IgD-negative memory B cell (primary cell): ENCODE measurements around the gene C2orf78. TPM values are rescaled to one million over a fixed set of nuclear protein-coding genes. Genes with fewer than 3 reads are reported as not detected.
"Not testable (repeated sequence)": the region's sequence is repeated elsewhere in the genome, so short reads cannot be mapped to it uniquely, and the experiment has no call there.

ENCODE experiments used
- H3K27ac Mint-ChIP-seq, 3 donors: one replicate each; pipeline ENCODE4 v1.8.0; 2020 to 2022; ENCODE audit warnings: mild to moderate bottlenecking in 3 of 3, mixed read lengths in 3 of 3, moderate library complexity in 1 of 3
- H3K27me3 Mint-ChIP-seq: one replicate; pipeline ENCODE4 v1.8.0; 2021; ENCODE audit warnings: mixed read lengths
- H3K36me3 Mint-ChIP-seq: one replicate; pipeline ENCODE4 v1.8.0; 2020; ENCODE audit warnings: mild to moderate bottlenecking, mixed read lengths
- H3K4me1 Mint-ChIP-seq, 3 donors: one replicate each; pipeline ENCODE4 v1.8.0; 2020 to 2022; ENCODE audit warnings: mixed read lengths in 3 of 3, mild to moderate bottlenecking in 1 of 3
- H3K4me3 Mint-ChIP-seq, 4 donors: one replicate each; pipeline ENCODE4 v1.8.0; 2020 to 2022; ENCODE audit warnings: mild to moderate bottlenecking in 4 of 4, mixed read lengths in 4 of 4, moderate library complexity in 3 of 4
- H3K9me3 Mint-ChIP-seq, 3 donors: one replicate each; pipeline ENCODE4 v1.8.0; 2020 to 2021; ENCODE audit warnings: mixed read lengths in 3 of 3, mild to moderate bottlenecking in 1 of 3
- polyA plus RNA-seq: library from polyadenylated mRNA; unstranded; fragments of 300-500 nt; fragmentation: Illumina TruSeq; gene quantifications from one replicate; pipeline ENCODE4 v1.2.3, GENCODE V29; 2021

Gene C2orf78
- polyA plus RNA-seq, 1 donor from 2014 or later = not detected

DNA sequence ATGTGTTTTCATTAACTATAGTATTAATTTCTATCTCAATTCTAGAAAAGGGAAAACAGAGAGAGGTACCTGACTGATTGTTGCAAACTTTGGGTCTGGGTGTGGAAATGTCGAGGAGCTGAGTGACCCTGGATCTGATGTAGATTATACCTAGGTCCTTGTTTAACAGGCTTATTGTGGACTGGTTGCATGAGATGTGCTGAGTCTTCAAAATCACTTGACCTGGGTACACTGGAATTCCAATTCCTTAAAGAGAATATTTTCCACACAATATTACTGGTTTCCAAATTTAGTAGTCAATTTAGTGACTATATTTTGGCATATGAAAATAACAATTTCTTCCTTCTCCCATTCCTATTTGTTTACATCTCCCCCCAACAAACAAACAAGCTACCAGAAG lies 17.6 kb upstream of the C2orf78 start:
- H3K27ac Mint-ChIP-seq = no peak overlapping the region
- peaks cover 0 to 10% (median 10%) of the 10 kb centered on the region in 3 donors for H3K4me1 Mint-ChIP-seq
- H3K36me3 Mint-ChIP-seq = peaks cover 14% of the 10 kb centered on the region
- no peak overlapping the region for H3K4me3 Mint-ChIP-seq
- no peaks in the 10 kb centered on the region for H3K9me3 Mint-ChIP-seq
- no peaks in the 10 kb centered on the region for H3K27me3 Mint-ChIP-seq

DNA sequence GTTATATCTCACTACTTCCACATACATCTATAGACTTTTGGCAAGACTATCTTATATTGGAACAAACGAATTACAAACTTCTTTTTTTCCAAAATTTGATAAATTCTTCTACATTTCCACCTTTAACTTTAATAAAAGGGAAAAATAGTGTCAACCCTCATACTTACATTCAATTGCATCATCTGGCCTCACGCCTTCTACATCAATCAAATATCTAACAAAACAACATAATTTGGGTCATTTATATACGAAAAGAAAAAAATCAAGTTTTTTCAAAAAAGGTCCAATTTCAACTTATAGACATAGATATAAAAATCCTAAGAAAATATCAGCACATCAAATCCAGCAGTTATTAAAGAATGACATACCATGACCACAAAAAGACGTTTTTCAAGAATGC lies 17.0 kb upstream of the C2orf78 start:
- H3K4me3 Mint-ChIP-seq = no peak overlapping the region
- peaks cover 13% of the 10 kb centered on the region for H3K36me3 Mint-ChIP-seq
- no peaks in the 10 kb centered on the region for H3K9me3 Mint-ChIP-seq
- no peak overlapping the region for H3K27ac Mint-ChIP-seq
- no peaks in the 10 kb centered on the region for H3K27me3 Mint-ChIP-seq
- peaks cover under 1 to 10% (median 10%) of the 10 kb centered on the region in 3 donors for H3K4me1 Mint-ChIP-seq

DNA sequence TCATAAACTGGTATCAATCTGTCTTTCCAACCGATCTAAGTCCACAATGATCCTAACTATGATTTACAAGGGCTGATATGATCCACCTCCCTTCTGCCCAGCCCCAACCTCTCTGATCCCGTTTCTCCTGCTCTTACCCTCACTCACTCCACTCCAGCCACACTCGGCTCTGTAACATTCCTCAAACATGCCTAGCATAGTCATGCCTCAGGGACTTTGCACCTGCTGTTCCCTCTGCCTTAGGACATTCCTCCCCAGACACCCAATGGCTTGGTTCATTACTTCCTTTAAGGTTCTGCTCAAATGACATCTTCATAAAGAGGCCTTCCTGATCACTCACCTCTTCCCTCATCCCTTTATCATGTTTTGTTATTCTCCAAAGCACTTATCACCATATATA lies 13.3 kb upstream of the C2orf78 start:
- no peak overlapping the region for H3K27ac Mint-ChIP-seq
- H3K27me3 Mint-ChIP-seq = no peaks in the 10 kb centered on the region
- H3K9me3 Mint-ChIP-seq = no peaks in the 10 kb centered on the region
- peaks cover 3 to 10% (median 10%) of the 10 kb centered on the region in 3 donors for H3K4me1 Mint-ChIP-seq
- no peak overlapping the region for H3K4me3 Mint-ChIP-seq
- H3K36me3 Mint-ChIP-seq = peaks cover 19% of the 10 kb centered on the region

DNA sequence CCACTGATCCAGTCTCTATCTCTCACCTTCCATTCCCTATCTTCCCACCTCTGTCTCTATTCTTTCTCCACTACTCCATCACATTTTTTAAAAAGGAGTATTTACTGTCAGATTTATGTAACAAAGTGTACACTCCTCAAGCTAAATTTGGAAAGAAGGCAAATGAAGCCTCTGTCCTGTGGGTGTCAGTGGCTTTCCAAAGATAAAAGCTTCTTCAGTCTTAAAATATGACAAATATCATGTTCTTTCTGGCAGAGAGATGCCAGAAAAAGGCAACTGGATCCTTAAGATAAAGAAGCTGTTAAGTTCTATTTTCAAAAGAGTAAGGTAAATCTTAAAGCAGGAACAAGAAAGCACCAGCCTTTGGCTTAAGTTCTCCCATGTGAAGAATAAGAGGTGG lies 11.2 kb upstream of the C2orf78 start:
- Mint-ChIP-seq H3K4me1 (peaks cover 5 to 17% (median 10%) of the 10 kb centered on the region in 3 donors), H3K36me3 (peaks cover 16% of the 10 kb centered on the region)

DNA sequence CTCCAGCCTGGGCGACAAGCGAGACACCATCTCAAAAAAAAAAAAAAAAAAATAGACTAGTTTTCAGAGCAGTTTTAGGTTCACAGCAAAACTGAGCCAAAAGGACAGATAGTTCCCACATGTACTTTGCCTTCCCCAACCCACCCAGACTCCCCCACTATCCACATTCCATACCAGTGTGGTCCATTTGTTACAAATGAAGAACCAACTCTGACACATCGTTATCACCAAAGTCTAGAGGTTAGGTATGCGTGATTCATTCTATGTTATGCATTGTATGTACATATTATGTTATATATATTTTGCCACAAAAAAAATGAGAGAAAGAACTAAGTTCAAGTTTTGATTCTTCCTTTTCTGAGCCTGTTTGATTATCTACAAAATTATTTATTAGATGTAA lies 7.6 kb upstream of the C2orf78 start:
- Mint-ChIP-seq H3K9me3 (no peaks in the 10 kb centered on the region), H3K36me3 (peaks cover 6% of the 10 kb centered on the region), H3K27me3 (no peaks in the 10 kb centered on the region), H3K4me1 (peaks cover 12 to 18% (median 13%) of the 10 kb centered on the region in 3 donors), H3K27ac (no peak overlapping the region), H3K4me3 (no peak overlapping the region)

More for the DNA sequence above, 11.2 kb upstream of the C2orf78 start:
- Mint-ChIP-seq H3K9me3 (no peaks in the 10 kb centered on the region), H3K4me3 (no peak overlapping the region), H3K27me3 (no peaks in the 10 kb centered on the region), H3K27ac (no peak overlapping the region)

DNA sequence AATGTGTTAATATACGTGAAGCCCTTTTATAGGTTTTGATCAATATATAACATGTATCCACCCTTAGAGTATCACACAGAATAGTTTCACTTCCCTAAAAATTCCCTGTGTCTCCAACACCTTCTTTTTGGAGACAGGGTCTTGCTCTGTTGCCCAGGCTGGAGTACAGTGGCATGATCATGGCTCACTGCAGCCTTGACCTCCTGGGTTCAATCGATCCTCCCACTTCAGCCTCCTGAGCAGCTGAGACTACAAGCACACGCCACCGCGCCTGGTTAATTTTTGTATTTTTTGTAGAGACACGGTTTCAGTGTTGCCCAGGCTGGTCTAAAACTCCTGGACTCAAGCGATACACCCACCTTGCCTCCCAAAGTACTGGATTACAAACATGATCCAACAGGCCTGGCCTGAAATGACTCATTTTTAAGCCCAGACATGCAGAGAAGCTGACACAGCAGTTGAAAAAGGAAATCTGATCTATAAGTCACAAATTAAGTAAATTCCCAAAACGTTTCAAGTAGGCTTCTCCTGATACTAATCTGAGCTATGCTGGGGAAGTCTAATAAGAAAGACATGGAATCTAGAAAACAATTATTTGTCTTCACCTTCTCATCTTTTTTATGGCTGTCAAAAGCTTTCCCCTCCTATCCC lies 7.0 kb upstream of the C2orf78 start:
- H3K27ac Mint-ChIP-seq = no peak overlapping the region
- H3K36me3 Mint-ChIP-seq = peaks cover 6% of the 10 kb centered on the region
- no peaks in the 10 kb centered on the region for H3K27me3 Mint-ChIP-seq
- H3K4me3 Mint-ChIP-seq = peak overlapping the region in 1 of 4 donors; percentile 74
- H3K4me1 Mint-ChIP-seq = peaks cover 12 to 18% (median 13%) of the 10 kb centered on the region in 3 donors
- no peaks in the 10 kb centered on the region for H3K9me3 Mint-ChIP-seq

DNA sequence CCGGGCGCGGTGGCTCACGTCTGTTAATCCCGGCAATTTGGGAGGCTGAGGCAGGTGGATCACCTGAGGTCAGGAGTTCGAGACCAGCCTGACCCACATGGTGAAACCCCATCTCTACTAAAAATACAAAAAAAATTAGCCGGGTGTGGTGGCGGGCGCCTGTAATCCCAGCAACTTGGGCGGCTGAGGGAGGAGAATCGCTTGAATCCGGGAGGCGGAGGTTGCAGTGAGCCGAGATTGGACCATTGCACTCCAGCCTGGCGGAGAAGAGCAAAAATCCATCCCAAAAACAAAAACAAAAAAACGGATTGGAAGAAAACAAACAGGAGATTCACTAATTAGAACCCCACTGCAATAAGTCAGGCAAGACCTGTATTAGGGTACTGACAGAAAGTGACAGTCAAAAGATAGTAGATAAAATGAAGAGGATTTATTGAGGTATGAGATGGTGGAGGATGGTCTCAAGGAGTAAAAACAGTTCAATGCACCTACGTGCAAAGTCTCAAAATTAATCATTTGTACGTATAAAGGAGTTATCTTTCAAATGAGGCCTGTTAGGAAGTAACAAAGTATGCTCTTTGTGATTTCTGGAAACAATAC lies 5.0 kb upstream of the C2orf78 start:
- peaks cover 12 to 18% (median 12%) of the 10 kb centered on the region in 3 donors for H3K4me1 Mint-ChIP-seq
- peak overlapping the region; percentile 96 to 99 (median 96) for H3K4me3 Mint-ChIP-seq
- peak overlapping the region; percentile 84 to 99 (median 95) for H3K27ac Mint-ChIP-seq
- H3K36me3 Mint-ChIP-seq, H3K9me3 Mint-ChIP-seq, H3K27me3 Mint-ChIP-seq: not testable (repeated sequence)

DNA sequence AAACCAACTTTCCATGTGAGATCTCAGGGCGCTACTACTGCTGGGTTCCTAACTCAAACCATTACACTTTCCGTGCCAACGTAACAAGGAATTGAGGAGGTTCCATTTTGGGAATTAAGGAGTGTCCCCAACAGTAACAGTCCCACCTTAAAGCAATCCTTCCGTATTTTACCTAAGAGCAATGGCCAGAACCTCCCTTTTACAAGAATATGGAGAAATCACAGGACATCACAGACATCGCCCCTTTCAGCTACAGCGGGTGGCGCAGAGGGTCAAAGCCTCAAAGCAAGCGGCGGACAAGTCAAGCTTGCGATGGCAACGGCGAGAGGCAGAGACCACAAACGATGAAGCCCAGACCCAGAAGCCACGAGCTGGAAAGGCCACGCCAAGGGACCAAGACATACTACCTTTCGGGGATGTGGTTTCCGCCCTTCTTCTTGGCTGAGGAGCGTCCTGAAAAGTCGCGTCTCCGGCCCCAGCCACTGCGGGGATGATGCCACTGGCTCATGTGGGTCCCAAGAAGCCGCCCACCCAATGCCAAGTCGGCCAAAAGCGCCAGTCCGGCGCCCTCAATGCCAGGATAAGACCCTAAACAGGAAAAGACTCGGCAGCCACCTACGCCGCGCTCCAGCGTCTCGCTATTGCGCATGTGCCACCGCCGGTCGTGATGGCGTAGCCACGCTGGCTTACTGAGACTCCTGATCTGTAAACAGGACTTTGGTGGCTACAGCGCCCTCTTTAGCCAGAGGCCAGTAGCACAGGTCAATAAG lies 4.3 kb upstream of the C2orf78 start, which contains the start of gene DUSP11:
TSS of gene DUSP11 (minus strand) at position 637 of the 770 bp plus-strand sequence. CDS start at position 508, 129 bp downstream.
- no peaks in the 10 kb centered on the region for H3K27me3 Mint-ChIP-seq
- H3K4me1 Mint-ChIP-seq = peaks cover 10 to 18% (median 12%) of the 10 kb centered on the region in 3 donors
- H3K36me3 Mint-ChIP-seq = no peaks in the 10 kb centered on the region
- peak within 1 kb of the TSS; percentile 96 to 99 (median 96) for H3K4me3 Mint-ChIP-seq
- H3K9me3 Mint-ChIP-seq = no peaks in the 10 kb centered on the region
- peak within 1 kb of the TSS; percentile 84 to 99 (median 95) for H3K27ac Mint-ChIP-seq

DNA sequence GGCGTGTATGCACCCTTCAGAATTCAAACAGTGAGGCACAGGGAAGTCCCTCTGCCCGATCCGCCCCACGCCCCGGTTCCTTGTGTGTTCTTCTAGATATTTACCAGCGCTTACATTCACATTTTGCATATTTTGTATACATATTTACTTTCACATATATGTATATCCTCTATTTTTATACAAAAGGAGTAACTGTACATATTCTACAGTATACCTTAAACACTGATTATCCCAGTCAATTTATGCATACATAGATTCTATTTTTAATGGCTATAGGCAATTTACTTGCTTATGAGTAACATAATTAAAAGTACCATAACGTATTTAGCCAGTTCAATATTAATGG lies 3.8 kb upstream of the C2orf78 start:
- peak overlapping the region; percentile 96 to 99 (median 96) for H3K4me3 Mint-ChIP-seq
- peak overlapping the region; percentile 84 to 99 (median 95) for H3K27ac Mint-ChIP-seq
- no peaks in the 10 kb centered on the region for H3K36me3 Mint-ChIP-seq
- peaks cover 10 to 18% (median 12%) of the 10 kb centered on the region in 3 donors for H3K4me1 Mint-ChIP-seq
- no peaks in the 10 kb centered on the region for H3K27me3 Mint-ChIP-seq
- H3K9me3 Mint-ChIP-seq = no peaks in the 10 kb centered on the region

DNA sequence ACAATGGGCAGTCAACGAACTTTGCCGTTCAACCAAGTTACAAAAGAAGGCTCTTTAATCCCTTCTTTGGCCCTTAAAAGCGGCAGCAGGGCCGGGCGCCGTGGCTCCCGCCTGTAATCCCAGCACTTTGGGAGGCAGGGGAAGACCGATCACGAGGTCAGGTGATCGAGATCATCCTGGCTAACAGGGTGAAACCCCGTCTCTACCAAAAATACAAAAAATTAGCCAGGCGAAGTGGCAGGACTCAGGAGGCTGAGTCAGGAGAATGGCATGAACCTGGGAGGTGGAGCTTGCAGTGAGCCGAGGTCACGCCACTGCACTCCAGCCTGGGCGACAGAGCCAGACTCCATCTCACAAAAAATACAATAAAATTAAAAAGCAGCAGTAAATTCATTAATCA lies 581 bp upstream of the C2orf78 start:
- not testable (repeated sequence) for H3K27ac Mint-ChIP-seq, H3K4me3 Mint-ChIP-seq, H3K9me3 Mint-ChIP-seq

DNA sequence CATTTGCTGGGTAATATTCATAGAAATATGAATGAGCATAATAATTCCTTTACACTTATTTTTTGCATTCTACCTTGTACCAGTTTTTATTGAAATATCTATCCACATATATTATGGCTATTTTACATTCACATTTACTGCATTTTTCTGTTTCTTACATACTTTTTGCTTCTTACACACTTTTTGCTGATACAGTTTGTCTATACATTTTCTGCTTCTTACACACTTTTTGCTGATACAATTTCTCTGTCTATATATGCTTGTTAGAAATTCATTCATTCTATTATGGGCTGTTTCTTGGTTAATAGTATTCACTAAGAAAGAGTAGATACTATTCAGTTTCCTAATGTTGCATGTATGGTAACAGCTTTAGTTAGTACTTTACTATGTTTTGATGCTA lies 27.9 kb downstream of the C2orf78 start:
- Mint-ChIP-seq H3K27me3 (peaks cover 2% of the 10 kb centered on the region), H3K4me1 (no peaks in the 10 kb centered on the region), H3K9me3 (no peaks in the 10 kb centered on the region), H3K36me3 (no peaks in the 10 kb centered on the region), H3K27ac (no peak overlapping the region), H3K4me3 (no peak overlapping the region)

More for the DNA sequence above, 581 bp upstream of the C2orf78 start:
- not testable (repeated sequence) for H3K27me3 Mint-ChIP-seq, H3K4me1 Mint-ChIP-seq, H3K36me3 Mint-ChIP-seq

DNA sequence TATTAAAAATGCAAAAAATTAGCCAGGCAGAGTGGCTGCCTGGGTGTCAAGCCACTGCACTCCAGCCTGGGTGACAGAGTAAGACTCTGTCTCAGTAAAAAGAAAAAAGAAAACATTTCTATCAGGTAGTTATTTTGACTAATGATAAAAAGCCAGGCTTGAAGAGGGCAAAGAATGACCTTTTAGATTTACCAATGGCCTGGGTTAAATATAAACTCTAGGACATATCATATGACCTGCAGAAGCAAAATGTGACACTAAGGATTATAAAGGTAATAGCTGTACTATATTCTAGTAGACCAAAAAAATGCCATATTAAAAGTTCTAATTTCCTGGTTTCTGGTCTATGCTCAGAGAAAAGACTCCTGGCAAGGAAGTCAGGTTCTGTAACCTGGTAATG lies 28.7 kb downstream of the C2orf78 start:
- H3K4me1 Mint-ChIP-seq = no peaks in the 10 kb centered on the region
- H3K27me3 Mint-ChIP-seq = peaks cover 2% of the 10 kb centered on the region
- no peaks in the 10 kb centered on the region for H3K36me3 Mint-ChIP-seq
- H3K4me3 Mint-ChIP-seq = no peak overlapping the region
- no peaks in the 10 kb centered on the region for H3K9me3 Mint-ChIP-seq
- no peak overlapping the region for H3K27ac Mint-ChIP-seq

DNA sequence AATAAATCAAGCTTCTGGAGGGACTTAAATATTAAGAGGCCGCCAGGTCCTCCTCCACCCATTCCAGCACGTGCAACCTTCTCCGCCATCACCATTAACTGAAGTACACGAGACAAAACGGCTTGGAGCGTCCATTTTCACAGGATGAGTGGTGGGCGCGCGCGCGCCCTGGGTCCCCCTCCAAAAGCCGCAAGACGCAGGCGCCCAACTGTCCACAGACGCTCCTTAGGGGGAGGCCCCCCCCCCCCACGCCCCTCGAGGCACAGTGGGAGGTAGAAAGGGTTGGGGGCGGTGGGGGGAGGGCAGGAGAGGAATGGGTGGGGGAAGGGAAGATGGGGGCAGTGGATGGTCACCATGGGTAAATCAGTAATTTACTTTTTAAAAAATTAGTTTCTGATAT lies 34.3 kb downstream of the C2orf78 start:
- Mint-ChIP-seq H3K27me3 (peaks cover 2% of the 10 kb centered on the region), H3K4me1 (peaks cover 8 to 13% (median 10%) of the 10 kb centered on the region in 3 donors), H3K27ac (no peak overlapping the region), H3K9me3 (no peaks in the 10 kb centered on the region), H3K4me3 (no peak overlapping the region), H3K36me3 (no peaks in the 10 kb centered on the region)

DNA sequence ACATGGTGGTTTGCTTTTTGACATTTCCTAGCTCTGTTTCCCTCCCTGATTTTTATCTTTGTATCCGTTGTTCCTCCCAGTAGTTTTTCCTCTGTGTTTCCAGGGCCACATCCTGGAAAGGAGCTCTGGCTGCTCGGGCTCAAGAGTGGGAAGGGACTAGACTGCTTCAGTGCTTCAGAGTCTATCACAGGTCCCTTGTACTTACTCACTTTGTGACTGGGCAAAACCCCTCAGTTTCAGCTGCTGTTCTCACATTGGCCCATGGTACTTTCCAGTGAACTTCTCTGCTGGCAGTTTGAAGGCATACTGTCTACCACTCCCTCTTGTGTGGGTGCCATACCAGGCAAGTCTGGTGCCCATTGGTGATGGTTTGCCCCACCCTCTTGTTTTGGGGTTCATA lies 37.2 kb downstream of the C2orf78 start:
- Mint-ChIP-seq H3K9me3 (no peaks in the 10 kb centered on the region), H3K27ac (peak overlapping the region in 1 of 3 donors; percentile 88), H3K4me3 (no peak overlapping the region), H3K4me1 (peaks cover 8 to 22% (median 13%) of the 10 kb centered on the region in 3 donors), H3K27me3 (no peaks in the 10 kb centered on the region), H3K36me3 (no peaks in the 10 kb centered on the region)

DNA sequence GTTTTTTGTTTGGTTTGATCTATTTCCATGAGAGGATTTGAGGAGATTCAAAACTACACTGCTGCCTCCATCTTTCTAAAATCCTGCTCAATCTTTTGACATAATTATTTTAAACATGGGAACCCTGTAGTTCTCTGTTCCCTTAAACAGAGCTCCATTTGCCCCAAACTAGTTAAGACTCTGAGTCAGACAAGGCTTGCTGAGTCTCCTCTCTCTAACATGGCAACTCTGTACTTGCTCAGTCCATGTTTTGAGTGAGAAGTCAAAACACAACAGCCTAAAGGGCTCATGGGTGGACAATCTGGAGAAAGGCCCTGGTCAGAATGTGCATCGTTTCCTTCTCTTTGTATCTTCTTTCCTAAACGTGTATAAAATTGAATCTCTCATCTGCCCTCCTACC lies 37.7 kb downstream of the C2orf78 start:
- peaks cover 8 to 22% (median 13%) of the 10 kb centered on the region in 3 donors for H3K4me1 Mint-ChIP-seq
- no peak overlapping the region for H3K4me3 Mint-ChIP-seq
- H3K36me3 Mint-ChIP-seq = no peaks in the 10 kb centered on the region
- H3K27me3 Mint-ChIP-seq = no peaks in the 10 kb centered on the region
- peak overlapping the region in 1 of 3 donors; percentile 88 for H3K27ac Mint-ChIP-seq
- H3K9me3 Mint-ChIP-seq = no peaks in the 10 kb centered on the region
